ENCODE results near the gene DCP2.
A peak's percentile ranks its signal among the peaks of the same experiment; 100 is the strongest.

Gene DCP2

DNA sequence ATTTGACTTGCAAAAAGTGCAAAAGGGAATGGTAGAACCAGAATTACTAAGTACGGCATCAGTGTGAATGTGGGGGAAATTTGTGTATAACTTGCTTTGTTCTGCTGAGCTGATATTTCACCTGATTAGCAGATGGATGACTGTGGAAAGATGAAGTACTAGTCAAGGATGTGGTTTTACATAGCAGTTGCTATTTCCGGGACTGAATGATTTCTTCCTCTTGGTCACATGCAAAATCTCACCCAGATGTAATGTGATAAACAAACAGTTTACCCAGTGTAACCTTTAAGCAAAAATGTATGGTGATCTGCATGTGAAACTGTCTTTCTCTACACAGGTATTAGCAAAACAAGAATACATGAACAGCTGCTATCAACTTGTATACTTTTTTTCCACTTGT lies 46.1 kb downstream of the DCP2 start:
- no peak for DNase-seq (ENCODE audit: low spot score)

DNA sequence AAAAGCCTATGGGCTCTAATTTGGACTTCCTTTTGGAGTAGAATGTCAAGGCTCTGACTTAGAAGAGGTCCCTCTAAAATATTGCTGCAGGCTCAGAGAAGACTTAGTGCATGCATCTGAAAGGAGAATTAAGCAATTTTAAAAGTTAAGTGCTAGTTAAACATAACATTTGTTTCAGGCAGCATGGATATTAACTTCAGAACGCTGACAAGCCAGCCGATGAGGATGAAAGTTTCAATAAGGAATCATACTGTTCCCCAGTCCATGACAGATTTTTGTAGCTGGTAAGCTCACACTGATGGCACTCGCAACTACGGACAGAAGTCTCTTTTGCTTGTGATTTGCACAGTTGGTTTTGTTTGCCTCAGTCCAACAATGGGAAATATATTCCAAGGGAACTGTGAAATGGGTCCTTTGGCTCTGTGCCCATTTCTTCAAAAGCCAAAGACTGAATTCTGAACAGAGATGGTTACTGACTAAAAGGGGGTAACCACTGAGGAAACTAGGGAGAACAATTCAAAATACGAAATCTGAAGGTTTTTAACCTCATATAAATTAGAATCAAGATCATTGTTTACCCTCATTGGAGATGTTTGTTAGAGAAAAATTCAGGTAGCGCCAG lies 47.6 kb downstream of the DCP2 start:
- DNase-seq (ENCODE audit: low spot score) = no peak

DNA sequence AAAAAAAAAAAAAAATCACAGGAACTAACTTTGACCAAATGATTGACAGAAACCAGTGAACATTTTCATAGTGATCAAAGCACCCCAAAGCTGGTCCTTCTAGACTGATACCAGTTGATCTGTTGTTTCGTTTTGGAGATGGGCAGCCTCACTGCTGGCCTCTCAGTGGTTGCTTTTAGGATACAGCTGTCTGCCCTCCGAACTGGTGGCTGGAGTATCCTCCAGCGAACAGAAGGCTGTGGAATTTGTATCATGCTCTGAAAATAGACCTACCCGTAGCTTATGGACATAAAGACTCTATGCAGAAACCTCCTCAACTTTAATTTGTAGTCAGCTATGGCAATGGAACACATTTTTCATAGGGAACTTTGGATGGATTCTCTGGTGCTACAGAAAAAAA lies 49.0 kb downstream of the DCP2 start:
- no peak for DNase-seq (ENCODE audit: low spot score)

- no peak for DNase-seq (ENCODE audit: low spot score)
Observed at GRCh38 chr5:113026211-113026610, 49.6 kb downstream of the DCP2 start.

DNA sequence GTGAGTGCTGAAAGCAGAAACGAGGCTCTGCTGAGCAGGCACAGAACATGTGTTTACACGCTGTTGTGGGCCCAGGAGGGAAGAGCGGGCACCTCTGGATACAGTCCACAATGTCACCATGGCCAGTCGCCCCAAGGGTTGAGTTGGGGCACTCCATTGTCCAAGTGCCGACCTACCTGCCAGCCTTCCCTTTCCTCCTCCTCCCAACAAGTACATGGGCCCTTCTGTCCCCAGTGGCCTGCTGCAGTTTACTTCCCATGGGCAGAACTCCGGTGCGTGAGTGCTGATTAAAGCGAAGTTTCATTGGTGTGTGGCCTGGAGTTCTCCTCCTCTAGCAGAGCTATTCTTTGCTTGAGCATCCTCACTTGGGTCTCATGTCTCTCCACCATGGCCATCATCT lies 50.4 kb downstream of the DCP2 start:
- DNase-seq (ENCODE audit: low spot score) = no peak

DNA sequence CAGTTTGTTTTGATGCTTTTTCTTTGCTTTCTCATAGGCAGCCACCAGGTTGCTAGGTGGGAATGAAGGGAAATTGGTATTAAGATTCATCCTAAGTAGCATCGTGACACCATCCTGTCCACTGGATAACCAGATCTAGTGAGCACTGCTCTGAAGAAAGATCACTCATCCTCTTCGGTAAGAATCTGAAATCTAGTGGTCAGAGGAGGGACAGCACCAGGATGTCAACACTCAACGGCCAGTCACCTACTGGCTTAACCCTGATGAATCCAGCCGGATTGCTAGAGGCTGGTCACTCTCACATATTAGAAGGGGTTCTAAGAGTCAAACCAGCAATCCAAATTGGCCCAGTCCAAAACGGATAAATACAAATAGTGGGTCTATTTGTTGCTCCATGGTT lies 50.8 kb downstream of the DCP2 start:
- no peak for DNase-seq (ENCODE audit: low spot score)

DNA sequence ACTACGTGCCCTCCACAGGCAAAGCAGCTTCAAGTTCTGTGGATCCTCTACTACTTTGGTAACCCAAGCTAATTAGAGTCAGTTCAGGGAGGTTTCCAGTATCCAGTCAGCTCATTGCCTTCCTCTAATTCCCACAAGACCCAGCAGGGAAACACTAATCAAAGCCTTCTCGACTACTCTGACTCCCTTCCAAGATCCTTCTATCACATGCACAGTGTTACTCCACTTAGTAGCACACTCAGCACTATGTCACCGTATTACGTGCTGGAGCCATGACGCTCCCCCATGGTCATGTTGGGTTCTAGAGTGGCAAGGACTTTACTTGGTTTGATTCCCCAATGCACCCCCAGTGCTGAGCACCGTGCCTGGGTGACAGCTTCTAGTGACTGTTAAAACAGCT lies 53.0 kb downstream of the DCP2 start:
- DNase-seq (ENCODE audit: low spot score) = no peak

DNA sequence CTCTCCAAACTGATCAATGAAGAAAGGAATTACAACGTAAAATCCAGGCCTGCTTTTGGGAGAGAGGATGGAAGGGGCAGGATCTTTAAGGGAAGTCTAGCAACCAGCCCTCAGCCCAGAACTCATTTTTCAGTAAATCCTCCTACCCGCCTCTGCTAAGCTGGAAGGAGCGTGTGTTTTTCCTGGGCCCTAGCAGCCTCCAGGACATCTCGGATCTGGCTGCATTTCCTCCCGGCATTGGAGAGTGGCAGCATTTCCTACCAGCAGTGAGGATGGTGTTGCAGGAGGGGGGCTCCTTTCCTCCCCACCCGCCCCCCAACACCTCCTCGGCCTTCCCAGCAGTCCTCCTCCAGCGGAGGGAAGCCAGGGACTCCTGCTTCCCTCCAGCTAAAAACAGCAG lies 54.5 kb downstream of the DCP2 start:
- DNase-seq (ENCODE audit: low spot score) = no peak

DNA sequence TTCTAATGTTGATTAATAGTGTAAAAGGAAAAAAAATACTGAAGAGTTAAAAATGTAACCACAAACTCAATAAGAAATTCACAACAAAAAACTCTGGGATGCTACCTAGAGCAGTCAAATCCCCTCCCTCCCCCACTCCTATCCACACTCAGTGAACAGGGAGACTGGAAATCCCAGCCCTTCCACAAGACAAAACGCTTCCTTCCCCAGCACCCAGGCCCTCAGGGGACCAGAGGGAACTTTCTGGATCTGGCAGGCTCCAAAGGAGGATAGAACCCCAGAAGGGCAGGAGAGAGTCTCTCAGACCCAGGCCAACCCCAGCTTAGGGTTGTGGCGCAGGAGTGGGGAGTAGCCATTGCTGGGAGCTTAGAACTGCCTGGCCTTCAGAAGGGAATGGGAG lies 55.0 kb downstream of the DCP2 start:
- no peak for DNase-seq (ENCODE audit: low spot score)

DNA sequence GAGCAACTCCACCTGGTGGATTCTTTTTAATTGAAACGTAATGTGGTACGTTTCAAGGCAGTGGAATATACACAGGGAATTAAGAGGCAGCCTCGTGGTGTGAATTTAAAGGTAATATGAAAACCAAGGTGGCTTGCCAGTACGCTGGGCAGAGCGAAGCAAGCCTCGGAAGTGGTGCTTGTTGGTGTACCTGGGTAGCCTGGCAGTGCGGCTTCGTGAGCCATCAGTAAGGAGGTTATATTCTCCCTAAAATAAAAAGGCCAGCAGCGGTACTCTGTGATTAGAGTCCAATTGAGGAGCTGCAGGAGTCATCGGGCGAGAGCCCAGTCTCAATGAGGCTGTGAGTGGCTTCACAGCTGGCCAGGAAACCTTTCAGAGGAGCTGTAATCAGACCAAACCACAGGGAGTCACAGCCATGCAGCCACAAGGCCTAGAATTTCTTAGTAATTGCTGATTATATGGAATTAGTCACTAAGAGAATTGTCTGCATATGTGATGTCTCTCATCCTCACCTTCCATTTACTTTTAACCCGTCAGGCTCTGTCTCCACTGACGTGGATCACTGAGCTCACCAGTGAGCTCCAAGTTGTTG lies 57.7 kb downstream of the DCP2 start:
- DNase-seq (ENCODE audit: low spot score) = no peak

DNA sequence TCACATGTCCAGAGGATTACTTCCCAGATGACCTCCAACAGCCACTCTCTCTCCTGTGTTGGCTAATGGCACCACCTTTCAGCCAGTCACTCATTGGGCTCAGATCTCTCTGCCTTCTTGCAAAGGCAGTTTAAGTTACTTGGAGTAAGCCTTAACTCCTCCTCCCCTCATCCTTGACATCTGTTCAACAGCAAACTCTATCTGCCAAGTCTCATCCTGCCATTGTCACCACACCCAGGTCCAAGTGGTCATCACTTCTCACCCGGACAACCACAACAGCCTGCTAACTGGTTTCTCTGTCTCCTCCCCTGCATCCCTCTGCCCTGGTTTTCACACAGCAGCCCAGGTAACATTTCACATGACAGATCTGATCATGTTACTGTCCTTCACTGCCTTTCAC lies 58.5 kb downstream of the DCP2 start:
- no peak for DNase-seq (ENCODE audit: low spot score)

DNA sequence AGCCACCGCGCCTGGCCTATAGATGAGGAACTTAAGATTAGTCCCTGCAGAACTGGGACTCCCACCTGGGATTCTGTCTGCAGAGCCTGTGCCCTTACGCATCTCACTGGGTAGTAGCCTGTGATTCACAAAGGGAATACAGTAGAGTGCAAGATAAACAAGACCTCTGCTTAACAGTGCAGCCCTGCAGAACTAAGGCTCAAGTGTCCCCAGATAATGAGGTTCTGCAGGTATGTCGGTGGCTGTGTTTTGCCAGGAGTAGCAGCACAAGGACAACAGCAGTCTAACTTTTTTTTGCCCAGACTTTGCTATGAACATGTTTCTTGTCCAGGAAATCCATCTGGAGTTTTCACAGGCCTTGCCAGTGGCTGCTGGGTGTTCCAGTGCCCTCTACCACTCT lies 59.7 kb downstream of the DCP2 start:
- DNase-seq (ENCODE audit: low spot score) = no peak

- no peak for DNase-seq (ENCODE audit: low spot score)
Observed at GRCh38 chr5:113036826-113037225, 60.2 kb downstream of the DCP2 start.

DNA sequence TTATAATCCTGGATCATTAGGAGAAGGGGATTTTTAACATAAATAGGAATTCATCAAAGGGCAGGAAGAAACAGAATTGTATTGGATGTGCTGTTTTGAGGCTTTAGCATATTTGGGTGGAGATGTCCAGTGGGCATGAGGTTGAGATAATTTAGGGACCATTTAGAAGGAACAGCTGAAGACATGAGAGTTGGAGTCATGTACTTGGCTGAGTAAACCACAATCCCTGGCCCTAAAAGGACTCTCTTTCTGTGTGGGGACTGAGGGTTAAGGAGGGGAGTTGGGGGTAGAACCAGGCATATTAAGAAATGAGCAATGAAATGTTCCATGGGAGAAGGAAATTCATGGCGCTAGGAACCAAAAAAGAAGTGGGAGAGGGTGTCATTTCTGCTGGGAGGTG lies 61.5 kb downstream of the DCP2 start:
- DNase-seq (ENCODE audit: low spot score) = no peak

- DNase-seq (ENCODE audit: low spot score) = peak; percentile 60
Observed at GRCh38 chr5:113038714-113039113, 62.1 kb downstream of the DCP2 start.

DNA sequence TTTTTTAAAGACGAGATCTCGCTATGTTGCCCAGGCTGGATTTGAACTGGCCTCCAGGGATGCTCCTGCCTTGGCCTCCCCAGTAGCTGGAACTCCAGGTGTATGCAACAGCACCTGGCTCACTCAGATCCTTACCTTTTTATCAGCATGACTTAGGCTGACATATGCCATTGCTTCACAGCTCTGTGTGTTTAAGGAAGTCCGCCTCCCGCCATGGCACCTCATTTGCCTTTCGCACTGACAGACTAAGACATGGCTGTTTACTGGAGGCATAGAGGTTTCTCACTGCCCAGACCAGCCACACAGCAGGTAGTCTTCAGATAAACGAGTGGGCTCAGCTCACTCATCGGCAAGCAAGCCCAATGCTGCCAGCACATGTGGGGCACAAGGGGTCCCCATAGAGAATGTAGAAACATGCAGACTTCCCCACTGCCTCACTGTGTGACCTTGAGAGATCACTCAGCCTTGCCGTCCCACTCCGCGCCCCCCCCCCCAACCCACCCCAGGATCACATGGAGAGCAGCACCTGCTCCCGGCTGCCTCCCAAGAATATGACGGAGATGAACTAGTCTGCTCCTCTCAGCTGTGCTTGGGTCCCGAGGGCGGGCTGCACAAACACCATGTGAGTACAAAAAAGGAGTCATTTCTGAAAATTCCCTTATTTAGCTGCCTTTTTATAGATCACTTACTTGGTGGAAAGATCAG lies 62.8 kb downstream of the DCP2 start:
- DNase-seq (ENCODE audit: low spot score) = no peak

- no peak for DNase-seq (ENCODE audit: low spot score)
Observed at GRCh38 chr5:113039934-113040285, 63.3 kb downstream of the DCP2 start.

- no peak for DNase-seq (ENCODE audit: low spot score)
Observed at GRCh38 chr5:113040672-113041260, 64.2 kb downstream of the DCP2 start.

- no peak for DNase-seq (ENCODE audit: low spot score)
Observed at GRCh38 chr5:113042491-113043243, 66.1 kb downstream of the DCP2 start.

DNA sequence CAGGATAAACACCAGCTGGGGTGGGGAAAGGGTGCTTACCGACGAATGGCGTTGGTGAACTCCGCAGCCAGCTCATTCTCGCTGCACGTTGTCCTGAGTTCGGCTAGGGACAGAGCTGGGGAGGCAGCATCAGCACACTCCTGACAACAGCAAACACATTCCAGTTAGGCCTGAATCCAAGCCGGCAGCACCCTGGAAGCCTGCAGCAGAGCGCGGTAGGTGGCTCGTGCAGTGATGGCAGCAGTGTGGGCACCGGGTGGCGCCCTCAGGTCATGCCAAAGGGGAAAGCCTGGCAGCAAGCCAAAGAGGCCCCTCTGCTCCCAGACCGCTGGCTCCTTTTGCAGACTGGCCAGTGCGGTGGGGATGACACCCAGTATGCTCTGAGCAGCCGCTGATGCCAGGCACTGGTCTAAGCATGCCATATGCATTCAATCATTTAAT lies 66.9 kb downstream of the DCP2 start:
- DNase-seq (ENCODE audit: low spot score) = no peak

GRCh38 chr5:113044776-113045465 lies 68.3 kb downstream of the DCP2 start:
- no peak for DNase-seq (ENCODE audit: low spot score)

GRCh38 chr5:113047234-113047633 lies 70.6 kb downstream of the DCP2 start:
- DNase-seq (ENCODE audit: low spot score) = no peak

All from kidney capillary endothelial cell (primary cell).